ENCODE data around the gene NUAK2. TPM values are rescaled to one million over a fixed set of nuclear protein-coding genes. Genes with fewer than 3 reads are reported as not detected.

The NUAK2 gene
- total and polyA plus RNA-seq, 2 of the 8 experiments (the other 6 are each of a cell fraction or from before 2014, with no cell fraction given): 9.4 to 12.9 TPM

DNA sequence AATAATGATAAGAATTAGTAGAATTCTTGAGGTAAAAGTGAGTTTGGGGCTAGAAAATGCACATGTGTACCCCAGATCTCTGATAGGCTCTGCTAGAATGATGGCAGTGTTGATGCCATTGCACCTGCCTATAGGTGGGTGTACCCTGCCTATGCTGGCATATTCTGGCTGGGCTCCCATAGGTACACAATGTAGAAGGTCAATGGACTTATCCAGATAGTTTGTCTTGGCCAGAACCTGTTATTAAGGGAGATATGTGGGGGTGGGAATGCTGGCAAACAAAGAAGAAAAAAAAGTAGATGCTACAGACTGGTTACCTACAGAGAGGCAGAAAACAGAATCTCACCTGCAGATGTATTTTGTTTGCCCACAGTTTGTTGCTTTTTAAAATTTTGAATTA is 49.2 kb upstream of the NUAK2 start:
- Histone ChIP-seq H2BK5ac (ENCODE audit: low read depth, low read length) (no peak overlapping the region), H3K14ac (ENCODE audit: insufficient read length) (no peak overlapping the region), H2BK120ac (replicated peaks; ENCODE audit: low read depth, low read length) (no peak overlapping the region), H4K91ac (replicated peaks; ENCODE audit: insufficient read length, low read length) (no peak overlapping the region), H4K8ac (ENCODE audit: extremely low read depth, insufficient read depth, low read length) (no peak overlapping the region), H2BK12ac (ENCODE audit: low read depth, low read length) (no peak overlapping the region), H3K23ac (ENCODE audit: insufficient read length) (no peak overlapping the region), H3K18ac (ENCODE audit: extremely low read depth, low read length) (no peak overlapping the region), H3K79me1 (ENCODE audit: low read depth, low read length) (no peaks in the 10 kb centered on the region), H4K20me1 (replicated peaks in 1 of 2; ENCODE audit: control insufficient read depth in 1 of 2, insufficient read depth in 2 of 2, low read length in 2 of 2) (no peaks in the 10 kb centered on the region), H3K9me3 (ENCODE audit: insufficient read depth in 2 of 2, low read depth in 1 of 2, low read length in 1 of 2) (no peaks in the 10 kb centered on the region), H3K56ac (replicated peaks; ENCODE audit: insufficient read length, low read depth, low read length) (no peak overlapping the region), H3K4me2 (ENCODE audit: insufficient read depth in 1 of 2, low read depth in 2 of 2, low read length in 2 of 2) (no peak overlapping the region), H3K79me2 (ENCODE audit: control insufficient read depth in 1 of 2, insufficient read depth in 2 of 2, low read length in 2 of 2) (no peaks in the 10 kb centered on the region), H2AFZ (ENCODE audit: low read length) (no peak overlapping the region), H2BK20ac (ENCODE audit: low read length) (no peak overlapping the region), H3K27ac (ENCODE audit: low read depth, low read length) (no peak overlapping the region), H3K4me3 (ENCODE audit: extremely low read depth in 1 of 4, insufficient read depth in 2 of 4, low read depth in 3 of 4, low read length in 4 of 4) (no peak overlapping the region), H3K27me3 (replicated peaks in 1 of 4; ENCODE audit: control insufficient read depth in 3 of 4, extremely low read depth in 1 of 4, insufficient read depth in 3 of 4, low read length in 3 of 4) (no peaks in the 10 kb centered on the region), H2AK5ac (ENCODE audit: low read depth, low read length) (no peak overlapping the region), H3K9ac (replicated peaks in 1 of 4; ENCODE audit: extremely low read depth in 1 of 4, low read depth in 3 of 4, low read length in 3 of 4) (no peak overlapping the region), H3K23me2 (ENCODE audit: low read depth, low read length) (no peaks in the 10 kb centered on the region), H3K36me3 (ENCODE audit: control insufficient read depth in 2 of 4, insufficient read depth in 4 of 4, low read length in 3 of 4) (no peaks in the 10 kb centered on the region), H3K4ac (replicated peaks; ENCODE audit: insufficient read length, low read depth, low read length) (no peak overlapping the region), H4K5ac (ENCODE audit: insufficient read length, low read depth, low read length) (no peak overlapping the region), H3K4me1 (replicated peaks in 1 of 4; ENCODE audit: control insufficient read depth in 3 of 4, insufficient read depth in 4 of 4, low read length in 3 of 4) (peaks cover 4 to 22% (median 18%) of the 10 kb centered on the region in 4 experiments; a peak in 5 of 7 replicates), H2BK15ac (ENCODE audit: low read length) (no peak overlapping the region)
- FAIRE-seq (no peak), DNase-seq (ENCODE audit: low read depth in 1 of 2, low spot score in 2 of 2) (no peak)
- TF ChIP-seq, protein P1, sequence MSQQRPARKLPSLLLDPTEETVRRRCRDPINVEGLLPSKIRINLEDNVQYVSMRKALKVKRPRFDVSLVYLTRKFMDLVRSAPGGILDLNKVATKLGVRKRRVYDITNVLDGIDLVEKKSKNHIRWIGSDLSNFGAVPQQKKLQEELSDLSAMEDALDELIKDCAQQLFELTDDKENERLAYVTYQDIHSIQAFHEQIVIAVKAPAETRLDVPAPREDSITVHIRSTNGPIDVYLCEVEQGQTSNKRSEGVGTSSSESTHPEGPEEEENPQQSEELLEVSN (IDR thresholded peaks at IDR 0.05): no peak
- TF ChIP-seq KDM4A (IDR thresholded peaks at IDR 0.05; ENCODE audit: low read depth, low read length, severe bottlenecking): no peak
- no peak for TF ChIP-seq CHD1 (IDR thresholded peaks at IDR 0.05; ENCODE audit: low read depth, low read length)
- no peak for TF ChIP-seq SUZ12 (IDR thresholded peaks at IDR 0.05; ENCODE audit: low read length)
- TF ChIP-seq BRCA1 (IDR thresholded peaks at IDR 0.05; ENCODE audit: low read depth, low read length): no peak
- no peak for TF ChIP-seq YY1 (IDR thresholded peaks at IDR 0.05; ENCODE audit: low read depth, low read length)
- TF ChIP-seq BACH1 (IDR thresholded peaks at IDR 0.05; ENCODE audit: low read length): no peak
- TF ChIP-seq BCL11A (IDR thresholded peaks at IDR 0.05; ENCODE audit: low read depth in 2 of 2, low read length in 2 of 2): no peak
- ChIA-PET POLR2A (ENCODE audit: partially characterized antibody) (no interaction called here), CTCF (ENCODE audit: partially characterized antibody) (interaction anchor here (0.6 to 14.6 kb wide), 3 partner anchors 15 to 150 kb away, joined by 3 to 207 read pairs (median 3); partner anchors contain the start of gene KLHDC8A)
